Kasumi-1 (cell line): ENCODE results near the gene DDB1.
A peak's percentile ranks its signal among the peaks of the same experiment; 100 is the strongest.
"Not testable (repeated sequence)": the region's sequence is repeated elsewhere in the genome, so short reads cannot be mapped to it uniquely, and the experiment has no call there.

Experiments used
- DNase-seq, 2 experiments: peaks; one replicate each; lab custom pipeline; 2025; lab: John Stamatoyannopoulos, UW

DDB1 gene

DNA sequence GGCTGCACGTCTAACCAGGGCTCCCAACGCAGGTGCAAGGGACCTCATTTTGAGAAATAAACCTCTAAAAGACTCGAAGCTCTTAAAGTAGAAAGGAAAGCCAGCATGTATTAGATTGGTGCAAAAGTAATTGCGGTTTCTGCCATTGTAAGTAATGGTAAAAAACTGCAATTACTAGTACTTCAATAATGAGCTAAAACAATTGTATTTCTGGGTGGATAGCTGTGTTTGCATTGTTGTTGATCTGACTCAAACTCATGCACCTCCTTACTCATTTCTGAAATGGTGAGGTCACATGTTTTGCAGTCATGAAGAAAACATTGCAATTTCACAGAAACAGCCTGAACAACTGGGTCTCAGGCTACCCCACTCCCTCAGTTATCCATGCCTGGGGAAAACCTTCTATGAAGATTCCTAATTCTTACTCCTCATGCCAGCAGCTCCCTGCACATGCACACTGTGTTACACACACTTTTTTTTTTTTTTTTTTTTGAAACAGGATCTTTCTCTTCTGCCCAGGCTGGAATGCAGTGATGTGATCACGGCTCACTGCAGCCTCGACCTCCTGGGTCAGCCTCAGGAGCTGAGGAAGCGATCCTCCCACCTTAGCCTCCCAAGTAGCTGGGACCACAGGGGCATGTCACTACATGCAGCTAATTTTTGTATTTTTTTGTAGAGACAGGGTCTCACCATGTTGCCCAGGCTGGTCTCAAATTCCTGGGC is 62.4 kb downstream of the DDB1 start:
- DNase-seq: no peak

DNA sequence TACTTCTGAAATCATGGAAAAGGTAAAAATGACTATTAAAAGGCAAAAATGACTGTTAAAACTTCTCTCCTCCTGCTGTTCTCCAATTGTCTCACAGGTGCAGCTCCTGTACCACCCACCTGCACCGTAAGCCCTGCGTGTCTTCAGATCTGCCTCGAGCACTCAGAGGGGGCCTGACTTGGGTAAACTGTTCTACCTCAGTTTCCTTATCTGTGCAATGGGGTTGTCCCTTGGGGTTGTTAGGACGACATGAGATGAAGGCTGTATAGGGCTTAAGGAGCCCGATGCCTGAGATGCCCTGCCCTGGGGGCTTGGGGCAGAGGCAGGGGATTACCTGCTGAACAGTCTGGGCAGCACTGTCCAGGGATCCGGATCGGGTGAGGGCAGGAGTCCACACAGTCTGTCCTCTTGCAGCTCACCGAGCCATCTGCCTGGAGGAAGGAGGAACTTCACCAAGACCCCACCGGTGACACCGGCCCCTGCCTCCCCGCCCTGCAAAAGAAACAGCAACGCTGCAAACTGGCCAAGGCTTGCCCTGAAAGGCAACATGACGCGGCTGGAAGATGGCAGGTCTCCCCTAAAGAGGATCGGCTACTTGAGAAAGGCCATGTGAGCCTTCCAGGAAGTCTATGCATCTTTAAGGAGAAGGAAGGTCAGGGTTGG is 64.2 kb downstream of the DDB1 start:
- DNase-seq: no peak

DNA sequence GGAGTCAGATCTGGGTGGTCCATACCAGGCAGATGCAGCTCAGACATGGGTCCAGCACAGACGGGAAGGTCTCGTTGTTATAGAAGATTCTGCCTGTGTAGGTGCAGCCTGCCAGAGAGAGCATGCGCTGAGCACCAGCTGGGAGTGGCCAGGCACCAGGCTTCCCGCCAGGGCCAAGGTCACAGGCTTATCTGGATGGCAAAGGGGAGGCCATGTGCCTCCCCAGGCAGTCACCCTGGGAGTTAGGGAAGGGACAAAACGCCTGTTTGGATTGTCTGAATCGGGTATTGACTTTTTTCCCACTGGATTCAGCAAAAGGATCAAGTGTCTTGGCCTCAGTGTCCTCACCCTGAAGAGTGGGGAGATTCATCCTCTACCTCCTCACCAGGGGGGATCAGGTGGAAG is 65.5 kb downstream of the DDB1 start:
- no peak for DNase-seq

DNA sequence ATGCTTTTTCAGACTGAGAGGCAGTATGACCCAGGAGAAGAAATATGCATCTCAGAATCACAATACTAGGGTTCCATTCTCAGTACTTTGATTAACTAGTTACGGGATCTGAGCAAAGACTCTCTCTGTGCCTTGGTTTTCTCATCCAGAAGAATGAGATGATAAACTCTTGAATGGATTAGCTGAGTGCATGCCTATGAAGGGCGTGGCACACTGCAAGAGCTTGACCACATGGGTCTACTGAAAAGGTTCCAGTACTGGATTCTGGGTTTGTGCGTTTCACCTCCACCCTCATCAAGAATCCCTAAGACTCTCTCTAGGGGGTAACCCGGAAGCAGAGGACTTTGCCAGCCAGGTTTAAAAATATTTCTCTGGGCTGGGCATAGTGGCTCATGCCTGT is 66.3 kb downstream of the DDB1 start:
- no peak for DNase-seq

DNA sequence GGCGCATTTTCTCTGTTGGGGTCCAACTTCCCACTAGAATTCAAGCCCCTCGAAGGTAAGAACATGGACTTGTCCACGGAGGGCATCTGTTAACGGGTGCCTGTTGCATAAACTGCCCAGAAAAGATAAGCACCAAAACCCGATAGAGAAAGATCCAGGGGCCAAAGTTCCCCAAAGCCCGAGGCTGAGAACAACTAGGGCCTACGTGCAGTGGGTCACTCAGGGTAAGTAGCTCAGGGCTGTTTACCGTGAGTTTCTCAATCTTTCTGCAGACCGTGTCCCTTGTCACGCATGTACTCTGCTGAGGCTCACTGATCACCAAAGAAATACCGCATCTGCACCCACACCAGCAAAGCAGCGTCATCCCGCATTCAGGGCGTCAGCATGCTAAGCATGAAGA is 67.5 kb downstream of the DDB1 start:
- no peak for DNase-seq

DNA sequence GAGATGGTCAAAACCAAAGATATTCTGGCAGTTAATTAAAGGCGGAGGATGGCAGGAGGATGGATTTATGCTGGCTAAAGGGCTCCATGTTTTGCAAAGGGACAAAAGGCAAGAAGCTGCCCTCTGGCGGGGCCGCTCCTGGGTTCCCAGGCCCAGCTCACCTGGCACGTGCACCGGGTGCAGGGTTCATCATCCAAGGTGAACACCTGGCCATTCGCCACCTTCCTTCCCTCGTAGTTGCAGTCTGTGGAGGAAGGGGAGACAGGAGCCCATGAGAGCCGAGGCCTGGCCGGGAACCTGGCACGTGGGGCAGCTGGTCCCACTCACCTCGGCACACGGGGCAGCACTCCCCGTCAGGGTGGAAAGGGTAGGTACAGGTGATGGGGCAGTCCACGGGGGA is 68.1 kb downstream of the DDB1 start:
- no peak for DNase-seq

DNA sequence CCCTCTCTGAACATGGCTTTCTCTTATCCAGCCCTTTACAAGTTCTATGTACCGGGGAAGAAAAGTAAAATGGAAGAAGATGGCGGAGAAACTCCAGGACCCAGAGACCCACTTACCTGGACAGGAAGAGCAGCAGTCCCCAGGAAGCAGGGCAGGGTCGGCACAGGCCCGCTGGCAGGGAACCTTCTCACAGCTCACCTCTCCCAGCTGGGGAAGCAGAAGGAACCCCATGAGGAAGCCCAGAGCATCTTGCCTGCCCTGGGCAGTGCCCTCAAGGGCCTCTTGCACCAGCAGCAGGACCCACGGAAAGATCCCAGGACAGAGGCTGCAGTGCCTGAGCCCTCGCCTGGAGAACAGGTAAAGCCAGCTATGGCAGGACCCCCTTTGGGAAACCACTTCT is 68.5 kb downstream of the DDB1 start:
- no peak for DNase-seq

DNA sequence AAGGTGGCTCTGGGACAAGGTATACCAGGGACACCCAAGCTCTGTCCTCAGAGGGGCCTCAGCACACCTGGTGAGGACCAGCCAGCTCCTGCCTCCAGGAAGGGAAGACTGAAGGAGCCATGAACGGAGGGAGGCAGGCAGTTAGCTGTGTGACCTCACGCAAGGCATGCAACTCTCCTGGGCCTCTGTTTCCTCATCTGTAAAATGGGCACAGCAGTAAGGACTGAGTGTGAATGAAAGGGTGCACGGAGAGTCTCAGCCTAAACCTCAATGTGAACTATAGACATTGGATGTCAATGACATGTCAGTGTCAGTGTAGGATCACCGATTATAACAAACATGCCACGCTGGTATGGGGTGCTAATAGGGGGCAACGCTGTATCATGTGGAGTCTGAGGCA is 73.5 kb downstream of the DDB1 start:
- no peak for DNase-seq

DNA sequence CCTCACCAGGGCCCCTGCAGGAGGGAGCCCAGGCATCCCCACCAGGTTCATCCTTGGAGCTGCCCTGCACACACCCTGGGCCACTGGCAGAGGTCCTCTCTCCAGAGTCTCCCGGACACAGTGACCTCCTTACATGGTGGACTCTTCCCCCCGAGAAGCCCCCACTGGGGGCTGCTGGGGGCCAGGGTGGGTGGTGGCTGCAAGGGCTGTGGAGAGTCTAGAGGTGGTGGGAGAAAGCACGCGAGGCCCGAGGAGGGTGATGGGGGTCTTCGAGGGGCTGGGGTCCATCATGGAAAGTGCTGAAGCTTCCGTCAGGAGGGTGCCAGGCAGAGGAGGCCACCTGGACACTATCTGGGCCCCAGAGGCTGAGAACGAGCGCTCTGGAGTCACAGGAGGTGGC is 74.4 kb downstream of the DDB1 start:
- DNase-seq: no peak

DNA sequence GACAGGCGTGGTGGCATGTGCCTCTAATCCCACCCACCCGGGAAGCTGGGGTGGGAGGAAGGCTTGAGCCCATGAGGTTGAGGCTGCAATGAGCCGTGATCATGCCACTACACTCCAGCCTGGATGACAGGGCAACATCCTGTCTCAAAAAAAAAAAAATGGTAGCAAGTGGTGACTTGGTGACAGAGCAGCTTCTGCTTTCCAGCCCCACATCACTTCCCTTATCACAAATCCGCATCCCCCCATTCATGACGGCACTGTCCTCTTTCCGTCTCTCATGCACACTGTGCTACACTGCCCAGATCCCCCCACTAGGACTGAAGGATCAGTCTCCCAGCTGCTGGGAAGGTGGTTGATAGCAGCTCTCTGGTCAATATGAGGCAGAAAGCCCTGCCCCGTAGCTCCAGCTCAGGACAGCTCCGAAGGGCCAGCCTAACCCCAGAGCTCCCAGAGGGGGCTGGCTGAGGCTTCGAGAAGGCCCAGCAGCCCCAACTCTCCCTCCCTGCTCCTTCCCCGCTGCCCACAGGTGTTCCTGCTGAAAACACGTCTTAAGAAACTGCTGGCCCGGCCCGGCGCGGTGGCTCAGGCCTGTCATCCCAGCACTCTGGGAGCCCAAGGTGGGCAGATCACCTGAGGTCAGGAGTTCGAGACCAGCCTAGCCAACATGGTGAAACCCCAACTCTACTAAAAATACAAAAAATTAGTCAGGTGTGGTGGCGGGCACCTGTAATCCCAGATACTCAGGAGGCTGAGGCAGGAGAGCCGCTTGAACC is 76.0 kb downstream of the DDB1 start:
- peak in 1 of 2 experiments; percentile 7 for DNase-seq

DNA sequence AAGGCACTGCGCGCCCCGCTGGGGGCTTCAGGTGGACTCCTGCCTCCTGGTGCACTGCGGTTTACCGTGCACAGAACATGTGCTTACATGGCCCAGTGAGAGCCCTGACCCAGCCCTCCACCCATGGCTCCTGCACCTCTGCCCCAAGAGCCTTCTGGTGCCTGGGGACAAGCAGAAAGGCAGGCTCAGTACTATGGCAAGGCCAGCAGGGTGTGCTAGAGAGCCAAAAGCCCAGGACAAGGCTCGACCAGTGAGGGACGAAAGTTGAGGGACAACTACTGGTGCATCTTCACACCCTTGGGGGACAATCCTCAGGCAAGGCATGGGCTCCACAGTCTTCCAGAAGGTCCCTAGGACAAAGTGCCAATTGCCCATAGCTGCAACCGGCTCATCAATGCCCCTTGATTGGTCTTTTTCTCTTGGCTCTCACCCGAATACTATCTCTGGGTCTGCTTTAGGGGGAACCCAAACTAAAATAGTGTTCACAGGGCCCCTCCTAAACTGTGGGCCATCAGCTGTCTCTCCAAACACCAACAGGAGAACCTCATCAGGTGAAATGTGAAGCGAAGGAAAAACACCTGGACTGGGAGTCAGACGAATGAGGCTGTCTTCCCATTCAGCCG is 78.4 kb downstream of the DDB1 start:
- DNase-seq: peak; percentile 65

DNA sequence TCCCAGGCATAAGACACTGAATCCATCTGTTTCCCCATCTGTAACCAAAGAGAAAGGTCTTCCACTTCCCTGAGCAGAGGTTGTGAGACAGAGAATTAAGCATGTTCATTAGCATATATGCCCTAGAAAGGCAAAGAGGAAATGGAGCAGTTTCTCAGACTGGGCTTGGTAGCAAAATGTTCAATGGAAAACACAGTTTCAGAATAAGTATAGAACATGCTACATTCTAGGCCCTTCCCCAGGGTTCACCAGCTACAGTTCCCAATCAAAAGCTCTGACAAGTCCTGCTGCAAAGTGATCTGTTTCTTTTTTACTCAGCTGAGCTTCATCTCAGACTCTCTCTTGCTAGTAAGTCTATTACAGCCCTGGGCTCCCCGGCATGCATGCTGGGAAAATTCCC is 80.6 kb downstream of the DDB1 start:
- DNase-seq: not testable (repeated sequence)

DNA sequence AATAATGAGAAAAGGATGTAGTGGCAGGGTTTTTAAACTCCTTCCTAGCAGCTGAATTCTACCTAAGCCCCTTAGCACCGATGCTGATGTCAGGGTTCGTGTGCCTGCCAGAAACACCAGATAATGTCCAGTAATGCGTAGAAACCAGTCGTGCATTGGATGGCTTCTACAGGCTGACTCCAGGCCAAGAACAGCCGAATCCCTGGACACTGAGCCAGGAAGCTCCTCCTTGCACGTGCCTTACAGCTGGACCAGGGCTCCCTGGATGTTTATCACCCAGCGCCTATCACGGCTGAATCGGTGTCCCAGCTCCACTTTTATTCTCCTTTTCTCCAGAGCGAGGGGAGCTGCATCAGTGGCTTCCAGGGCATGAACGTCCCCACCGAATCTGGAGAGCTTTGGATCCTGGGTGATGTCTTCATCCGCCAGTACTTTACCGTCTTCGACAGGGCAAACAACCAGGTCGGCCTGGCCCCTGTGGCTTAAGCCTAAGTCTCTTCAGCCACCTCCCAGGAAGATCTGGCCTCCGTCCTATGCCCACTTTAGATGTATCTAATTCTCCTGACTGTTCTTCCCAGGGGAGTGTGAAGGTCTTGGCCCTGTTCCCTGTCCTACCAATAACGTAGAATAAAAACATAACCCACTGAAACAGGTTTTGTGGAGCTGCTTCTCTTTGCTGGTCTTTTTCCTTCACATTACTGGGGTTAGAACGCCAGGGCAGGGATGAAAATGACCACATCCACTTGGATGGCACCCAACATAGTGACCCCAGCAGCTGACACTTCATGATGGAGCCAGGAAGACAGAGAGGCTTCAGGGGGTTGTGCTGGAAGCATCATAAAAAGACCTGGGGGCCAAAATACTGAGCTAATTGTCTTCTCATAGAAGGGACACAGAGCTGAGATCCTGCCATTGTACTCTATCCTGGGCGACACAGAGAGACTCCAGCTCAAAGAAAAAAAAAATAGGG is 81.8 kb downstream of the DDB1 start:
- DNase-seq: not testable (repeated sequence)
